Left lung (tissue), 10 donors: ENCODE data around the gene CKS1B. TPM values are rescaled to one million over a fixed set of nuclear protein-coding genes. Genes with fewer than 3 reads are reported as not detected.

Experiments used
- ATAC-seq: fragments of 200-7000 bp; cut with Tn5 transposase; one replicate; pipeline ENCODE4 v1.9.1; 2020; ENCODE audit warnings: moderate library complexity
- DNase-seq, 4 donors: peaks; one replicate each; pipeline ENCODE4 v3.0.0-alpha.2; 2013 to 2020
- H3K27ac ChIP-seq, 2 donors: fragments of 200-600 bp; sonication (generic) in 1 of 2; one replicate each; pipeline versions ENCODE4 v1.5.0 to v1.8.0; 2020 to 2021
- H3K27me3 ChIP-seq, 2 donors: fragments of 200-600 bp; sonication (generic) in 1 of 2; one replicate each; pipeline versions ENCODE4 v1.5.0 to v1.8.0; 2020 to 2021
- H3K36me3 ChIP-seq, 2 donors: fragments of 200-600 bp; sonication (generic) in 1 of 2; one replicate each; pipeline versions ENCODE4 v1.5.0 to v1.8.0; 2020 to 2021
- H3K4me1 ChIP-seq, 2 donors: fragments of 200-600 bp; one replicate each; pipeline ENCODE4 v1.8.0; 2021
- H3K4me3 ChIP-seq, 2 donors: fragments of 200-600 bp; sonication (generic) in 1 of 2; one replicate each; pipeline versions ENCODE4 v1.5.0 to v1.8.0; 2020 to 2021; ENCODE audit warnings: mild to moderate bottlenecking in 1 of 2
- H3K9me3 ChIP-seq, 2 donors: fragments of 200-600 bp; sonication (generic) in 1 of 2; one replicate each; pipeline versions ENCODE4 v1.5.0 to v1.8.0; 2020 to 2021
- intact Hi-C, 2 donors: fragments of 100-400 bp; cut with DNase I; formaldehyde crosslinking; loops; one replicate each; pipeline versions ENCODE4 v1.11.2 to v1.14.2; 2022
- polyA plus RNA-seq, 6 donors: library from polyadenylated mRNA; unstranded; fragments of 120-200 nt; gene quantifications; one replicate each; pipeline ENCODE4 v1.2.1, GENCODE V29; 2013; ENCODE audit not compliant: insufficient read length in 6 of 6
- total RNA-seq, 2 donors: library from RNA; stranded (reverse); fragmentation: NEBNext Ultra II Directional; extraction: Animal tissue kit (Norgen Biotek cat#: 25700); gene quantifications; one replicate each; pipeline ENCODE4 v1.2.1, GENCODE V29; 2021
- TF ChIP-seq, protein P1 (sequence below), 2 donors: fragments of 200-600 bp; sonication (generic) in 1 of 2; IDR thresholded peaks; one replicate each; pipeline versions ENCODE4 v1.5.0 to v1.8.0; 2021; ENCODE audit warnings: antibody characterized with exemption in 2 of 2
- donor health status: DM: no; HTN: yes; CAD: no.
- donor health status: DM: no; HTN: no; CAD: no.

The CKS1B gene
- total and polyA plus RNA-seq, 8 donors, result 29.7 to 141 (median 87.7) TPM

- intact Hi-C loops, result loop anchor here in 1 of 2 donors (10.0 kb wide), 1 partner anchor 109 kb away; the partner anchor contains the start of gene EFNA4
- peak; percentile 87 for ATAC-seq
- H3K4me1 ChIP-seq, result peaks cover 29 to 74% of the 10 kb centered on the region in 2 donors
Observed at GRCh38 chr1:154955718-154956543, 18.6 kb upstream of the CKS1B start, which contains the start of gene PBXIP1. Gene PBXIP1, minus strand, starts transcription at chr1:154956099. Its CDS starts 2,378 bp downstream, at chr1:154953721.

GRCh38 chr1:154956544-154956941 is 17.9 kb upstream of the CKS1B start:
- no peaks in the 10 kb centered on the region for H3K9me3 ChIP-seq
- no peak for DNase-seq
- H3K4me1 ChIP-seq, result peaks cover 30 to 78% of the 10 kb centered on the region in 2 donors
- no peaks in the 10 kb centered on the region for H3K27me3 ChIP-seq
- peaks cover 0 to 18% of the 10 kb centered on the region in 2 donors for H3K36me3 ChIP-seq
- TF ChIP-seq, protein P1, sequence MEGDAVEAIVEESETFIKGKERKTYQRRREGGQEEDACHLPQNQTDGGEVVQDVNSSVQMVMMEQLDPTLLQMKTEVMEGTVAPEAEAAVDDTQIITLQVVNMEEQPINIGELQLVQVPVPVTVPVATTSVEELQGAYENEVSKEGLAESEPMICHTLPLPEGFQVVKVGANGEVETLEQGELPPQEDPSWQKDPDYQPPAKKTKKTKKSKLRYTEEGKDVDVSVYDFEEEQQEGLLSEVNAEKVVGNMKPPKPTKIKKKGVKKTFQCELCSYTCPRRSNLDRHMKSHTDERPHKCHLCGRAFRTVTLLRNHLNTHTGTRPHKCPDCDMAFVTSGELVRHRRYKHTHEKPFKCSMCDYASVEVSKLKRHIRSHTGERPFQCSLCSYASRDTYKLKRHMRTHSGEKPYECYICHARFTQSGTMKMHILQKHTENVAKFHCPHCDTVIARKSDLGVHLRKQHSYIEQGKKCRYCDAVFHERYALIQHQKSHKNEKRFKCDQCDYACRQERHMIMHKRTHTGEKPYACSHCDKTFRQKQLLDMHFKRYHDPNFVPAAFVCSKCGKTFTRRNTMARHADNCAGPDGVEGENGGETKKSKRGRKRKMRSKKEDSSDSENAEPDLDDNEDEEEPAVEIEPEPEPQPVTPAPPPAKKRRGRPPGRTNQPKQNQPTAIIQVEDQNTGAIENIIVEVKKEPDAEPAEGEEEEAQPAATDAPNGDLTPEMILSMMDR (IDR thresholded peaks at IDR 0.05), result no peak
- peak overlapping the region; percentile 81 to 88 for H3K27ac ChIP-seq
- peak overlapping the region; percentile 50 to 58 for H3K4me3 ChIP-seq
- ATAC-seq, result peak; percentile 17
- intact Hi-C loops, result loop anchor here in 1 of 2 donors (10.0 kb wide), 1 partner anchor 108 kb away; the partner anchor contains the start of gene EFNA4

More at GRCh38 chr1:154955718-154956543, 18.6 kb upstream of the CKS1B start, which contains the start of gene PBXIP1:
- Histone ChIP-seq H3K27ac (peak within 1 kb of the TSS; percentile 81 to 88), H3K4me3 (peak within 1 kb of the TSS; percentile 50 to 58), H3K9me3 (no peaks in the 10 kb centered on the region), H3K36me3 (peaks cover 0 to 23% of the 10 kb centered on the region in 2 donors), H3K27me3 (no peaks in the 10 kb centered on the region)
- TF ChIP-seq, protein P1 (IDR thresholded peaks at IDR 0.05), result no peak
- DNase-seq, result peak in 3 of 4 donors; percentile 75 to 93 (median 91)

GRCh38 chr1:154957091-154957657 is 17.3 kb upstream of the CKS1B start:
- H3K4me3 ChIP-seq, result peak overlapping the region in 1 of 2 donors; percentile 50
- TF ChIP-seq, protein P1 (IDR thresholded peaks at IDR 0.05), result no peak
- no peaks in the 10 kb centered on the region for H3K27me3 ChIP-seq
- H3K9me3 ChIP-seq, result no peaks in the 10 kb centered on the region
- intact Hi-C loops, result loop anchor here in 1 of 2 donors (10.0 kb wide), 1 partner anchor 108 kb away; the partner anchor contains the start of gene EFNA4
- H3K4me1 ChIP-seq, result peaks cover 30 to 78% of the 10 kb centered on the region in 2 donors
- peaks cover 0 to 18% of the 10 kb centered on the region in 2 donors for H3K36me3 ChIP-seq
- peak overlapping the region; percentile 81 to 88 for H3K27ac ChIP-seq
- no peak for ATAC-seq
- no peak for DNase-seq

- DNase-seq (no peak), ATAC-seq (no peak)
- TF ChIP-seq, protein P1 (IDR thresholded peaks at IDR 0.05), result no peak
- Histone ChIP-seq H3K27me3 (no peaks in the 10 kb centered on the region), H3K4me3 (no peak overlapping the region), H3K27ac (no peak overlapping the region), H3K4me1 (peaks cover 36 to 78% of the 10 kb centered on the region in 2 donors), H3K36me3 (peaks cover 0 to 22% of the 10 kb centered on the region in 2 donors), H3K9me3 (no peaks in the 10 kb centered on the region)
- intact Hi-C loops, result loop anchor here in 1 of 2 donors (10.0 kb wide), 1 partner anchor 107 kb away; the partner anchor contains the start of gene EFNA4
Observed at GRCh38 chr1:154958036-154958435, 16.4 kb upstream of the CKS1B start.
